Upper lobe of right lung (tissue), 1 donor: ENCODE measurements around the gene ROR2. TPM values are rescaled to one million over a fixed set of nuclear protein-coding genes. Genes with fewer than 3 reads are reported as not detected.

ENCODE experiments used
- ATAC-seq: fragments of 200-7000 bp; cut with Tn5 transposase; one replicate; pipeline ENCODE4 v1.9.1; 2020; ENCODE audit warnings: mild to moderate bottlenecking, moderate library complexity
- DNase-seq: peaks from one replicate; pipeline ENCODE4 v3.0.0-alpha.2; 2020
- H3K27ac ChIP-seq: fragments of 200-600 bp; one replicate; pipeline ENCODE4 v1.8.0; 2022
- H3K27me3 ChIP-seq: fragments of 200-600 bp; one replicate; pipeline ENCODE4 v1.8.0; 2022; ENCODE audit warnings: mild to moderate bottlenecking
- H3K36me3 ChIP-seq: fragments of 200-600 bp; one replicate; pipeline ENCODE4 v1.8.0; 2022
- H3K4me1 ChIP-seq: fragments of 200-600 bp; one replicate; pipeline ENCODE4 v1.8.0; 2022
- H3K4me3 ChIP-seq: fragments of 200-600 bp; one replicate; pipeline ENCODE4 v1.8.0; 2022; ENCODE audit warnings: mild to moderate bottlenecking
- H3K9me3 ChIP-seq: fragments of 200-600 bp; one replicate; pipeline ENCODE4 v1.8.0; 2022
- intact Hi-C: fragments of 100-400 bp; cut with DNase I; formaldehyde crosslinking; loops from one replicate; pipeline ENCODE4 v1.11.0; 2022
- total RNA-seq: library from RNA; stranded (reverse); fragmentation: NEBNext Ultra II Directional; extraction: Animal tissue kit (Norgen Biotek cat#: 25700); gene quantifications from one replicate; pipeline ENCODE4 v1.2.1, GENCODE V29; 2021
- TF ChIP-seq, protein P1 (sequence below): fragments of 200-600 bp; IDR thresholded peaks from one replicate; pipeline ENCODE4 v1.8.0; 2022; ENCODE audit warnings: antibody characterized with exemption
- donor health status: DM: no; HTN: yes; CAD: no; lungs with severe emphysema.

Gene ROR2
- total RNA-seq, 1 donor from 2014 or later, result 5.5 TPM

GRCh38 chr9:91689006-91689405, 261.0 kb downstream of the ROR2 start:
- H3K27ac ChIP-seq, result no peak overlapping the region
- ATAC-seq (no peak), DNase-seq (no peak)
- intact Hi-C loops, result no loop called here
- H3K4me1 ChIP-seq, result no peaks in the 10 kb centered on the region
- H3K36me3 ChIP-seq, result no peaks in the 10 kb centered on the region
- no peaks in the 10 kb centered on the region for H3K9me3 ChIP-seq
- TF ChIP-seq, protein P1, sequence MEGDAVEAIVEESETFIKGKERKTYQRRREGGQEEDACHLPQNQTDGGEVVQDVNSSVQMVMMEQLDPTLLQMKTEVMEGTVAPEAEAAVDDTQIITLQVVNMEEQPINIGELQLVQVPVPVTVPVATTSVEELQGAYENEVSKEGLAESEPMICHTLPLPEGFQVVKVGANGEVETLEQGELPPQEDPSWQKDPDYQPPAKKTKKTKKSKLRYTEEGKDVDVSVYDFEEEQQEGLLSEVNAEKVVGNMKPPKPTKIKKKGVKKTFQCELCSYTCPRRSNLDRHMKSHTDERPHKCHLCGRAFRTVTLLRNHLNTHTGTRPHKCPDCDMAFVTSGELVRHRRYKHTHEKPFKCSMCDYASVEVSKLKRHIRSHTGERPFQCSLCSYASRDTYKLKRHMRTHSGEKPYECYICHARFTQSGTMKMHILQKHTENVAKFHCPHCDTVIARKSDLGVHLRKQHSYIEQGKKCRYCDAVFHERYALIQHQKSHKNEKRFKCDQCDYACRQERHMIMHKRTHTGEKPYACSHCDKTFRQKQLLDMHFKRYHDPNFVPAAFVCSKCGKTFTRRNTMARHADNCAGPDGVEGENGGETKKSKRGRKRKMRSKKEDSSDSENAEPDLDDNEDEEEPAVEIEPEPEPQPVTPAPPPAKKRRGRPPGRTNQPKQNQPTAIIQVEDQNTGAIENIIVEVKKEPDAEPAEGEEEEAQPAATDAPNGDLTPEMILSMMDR, result no peak
- no peak overlapping the region for H3K4me3 ChIP-seq
- H3K27me3 ChIP-seq, result no peaks in the 10 kb centered on the region

- Histone ChIP-seq H3K4me3 (no peak overlapping the region), H3K27ac (no peak overlapping the region), H3K4me1 (peaks cover 6% of the 10 kb centered on the region), H3K27me3 (peaks cover 9% of the 10 kb centered on the region), H3K9me3 (no peaks in the 10 kb centered on the region), H3K36me3 (no peaks in the 10 kb centered on the region)
- DNase-seq, result no peak
- intact Hi-C loops, result no loop called here
- no peak for ATAC-seq
- TF ChIP-seq, protein P1, result no peak
Observed at GRCh38 chr9:91683269-91683668, 266.8 kb downstream of the ROR2 start.

DNA sequence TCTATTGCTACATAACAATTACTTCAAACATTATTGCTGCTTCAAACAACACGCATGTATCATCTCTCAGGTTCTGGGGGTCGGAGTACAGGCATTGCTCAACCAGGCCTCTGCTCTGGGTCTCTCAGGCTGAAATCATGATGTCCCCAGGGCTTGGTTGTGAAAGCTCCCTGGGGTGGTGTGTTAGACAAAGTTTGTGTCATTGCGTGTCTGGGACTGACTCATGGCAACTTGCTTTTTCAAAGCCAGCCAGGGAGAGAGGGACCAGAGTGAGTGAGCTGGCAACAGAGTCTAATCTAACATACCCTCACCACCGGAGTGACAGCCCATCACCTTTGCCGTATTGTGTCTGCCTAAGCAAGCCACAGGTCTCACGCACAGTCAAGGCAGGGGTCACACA, 267.2 kb downstream of the ROR2 start:
- Histone ChIP-seq H3K9me3 (no peaks in the 10 kb centered on the region), H3K27me3 (peaks cover 9% of the 10 kb centered on the region), H3K36me3 (no peaks in the 10 kb centered on the region), H3K27ac (no peak overlapping the region), H3K4me3 (no peak overlapping the region), H3K4me1 (peaks cover 9% of the 10 kb centered on the region)
- ATAC-seq (no peak), DNase-seq (no peak)
- TF ChIP-seq, protein P1, result no peak
- intact Hi-C loops, result no loop called here

- Histone ChIP-seq H3K4me3 (no peak overlapping the region), H3K9me3 (no peaks in the 10 kb centered on the region), H3K27ac (no peak overlapping the region), H3K4me1 (peaks cover 10% of the 10 kb centered on the region), H3K36me3 (no peaks in the 10 kb centered on the region), H3K27me3 (peaks cover 9% of the 10 kb centered on the region)
- peak; percentile 89 for DNase-seq
- TF ChIP-seq, protein P1, result peak; percentile 91
- intact Hi-C loops, result no loop called here
- ATAC-seq, result peak; percentile 98
Observed at GRCh38 chr9:91681461-91682305, 268.3 kb downstream of the ROR2 start.

- H3K4me3 ChIP-seq, result no peak overlapping the region
- H3K9me3 ChIP-seq, result no peaks in the 10 kb centered on the region
- H3K27me3 ChIP-seq, result peaks cover 9% of the 10 kb centered on the region
- DNase-seq (no peak), ATAC-seq (no peak)
- H3K36me3 ChIP-seq, result no peaks in the 10 kb centered on the region
- TF ChIP-seq, protein P1, result no peak
- H3K4me1 ChIP-seq, result peaks cover 10% of the 10 kb centered on the region
- no peak overlapping the region for H3K27ac ChIP-seq
- intact Hi-C loops, result no loop called here
Observed at GRCh38 chr9:91680998-91681397, 269.0 kb downstream of the ROR2 start.
